SK-N-SH (cell line): ENCODE results near the gene NLRP9. TPM values are rescaled to one million over a fixed set of nuclear protein-coding genes. Genes with fewer than 3 reads are reported as not detected.

ENCODE experiments used
- CTCF ChIA-PET: fragments of 300-600, 350-600 bp; formaldehyde crosslinking; extraction: SDS; loops from one replicate; lab custom pipeline; 2021; lab: Yijun Ruan, JAX
- POLR2A ChIA-PET: fragments of 350-600 bp; sonication (Branson Sonifier 250); formaldehyde crosslinking; extraction: SDS; loops from one replicate; lab custom pipeline; 2020; ENCODE audit warnings: antibody characterized with exemption, inconsistent platforms; lab: Yijun Ruan, JAX
- DNase-seq: peaks from one replicate; pipeline ENCODE4 v3.0.0; 2012
- H2AFZ ChIP-seq: fragments of 200-600 bp; sonication (generic); 2 replicates; pipeline ENCODE4 v1.8.1; 2016; ENCODE audit warnings: antibody characterized with exemption, mild to moderate bottlenecking, low read depth
- H3F3A ChIP-seq: fragments of 200-600 bp; sonication (generic); replicated peaks from 2 replicates; pipeline ENCODE3; 2016; ENCODE audit warnings: antibody characterized with exemption, mild to moderate bottlenecking; ENCODE audit not compliant: insufficient read depth
- H3K27ac ChIP-seq, 2 experiments: fragments of 200-500 bp in 1 of 2; fragments of 200-600 bp in 1 of 2; sonication (Bioruptor generic) in 1 of 2; sonication (generic), shearing (Covaris generic) in 1 of 2; 2 replicates each; pipeline versions ENCODE4 v1.5.1 to v1.6.1; 2014 to 2016; ENCODE audit warnings: low read depth in 2 of 2, inconsistent platforms in 1 of 2, low read length in 1 of 2, mild to moderate bottlenecking in 1 of 2, mixed read lengths in 1 of 2
- H3K27me3 ChIP-seq: fragments of 200-600 bp; sonication (generic), shearing (Covaris generic); 2 replicates; pipeline ENCODE4 v1.6.1; 2016; ENCODE audit warnings: mixed run types; ENCODE audit not compliant: insufficient read depth
- H3K36me3 ChIP-seq, 2 experiments: fragments of 200-500 bp in 1 of 2; fragments of 200-600 bp in 1 of 2; sonication (Bioruptor generic) in 1 of 2; sonication (generic) in 1 of 2; replicated peaks in 1 of 2; 2 replicates each; pipeline versions ENCODE3 to v1.5.1; 2014 to 2016; ENCODE audit warnings: low read length in 1 of 2, mild to moderate bottlenecking in 1 of 2; ENCODE audit not compliant: insufficient read depth in 2 of 2, control insufficient read depth in 1 of 2
- H3K4me1 ChIP-seq, 2 experiments: fragments of 200-500 bp in 1 of 2; fragments of 200-600 bp in 1 of 2; sonication (Bioruptor generic) in 1 of 2; sonication (generic), shearing (Covaris generic) in 1 of 2; 2 replicates each; pipeline versions ENCODE4 v1.5.1 to v1.6.1; 2014 to 2016; ENCODE audit warnings: low read depth in 1 of 2, low read length in 1 of 2, mixed run types in 1 of 2; ENCODE audit not compliant: insufficient read depth in 2 of 2, control insufficient read depth in 1 of 2
- H3K4me2 ChIP-seq: fragments of 200-600 bp; sonication (generic), shearing (Covaris generic); 2 replicates; pipeline ENCODE4 v1.6.1; 2017; ENCODE audit warnings: mixed run types
- H3K4me3 ChIP-seq, 2 experiments: fragments of 200-500 bp in 1 of 2; fragments of 200-600 bp in 1 of 2; sonication (Bioruptor generic) in 1 of 2; sonication (generic), shearing (Covaris generic) in 1 of 2; 2 replicates each; pipeline versions ENCODE4 v1.5.1 to v1.8.1; 2014 to 2016; ENCODE audit warnings: low read depth in 2 of 2, inconsistent platforms in 1 of 2, low read length in 1 of 2, mild to moderate bottlenecking in 1 of 2, mixed read lengths in 1 of 2, moderate library complexity in 1 of 2
- H3K79me2 ChIP-seq: fragments of 200-600 bp; sonication (generic); 2 replicates; pipeline ENCODE4 v1.8.1; 2017; ENCODE audit warnings: mild to moderate bottlenecking; ENCODE audit not compliant: insufficient read depth
- H3K9ac ChIP-seq: fragments of 200-600 bp; sonication (generic); 2 replicates; pipeline ENCODE4 v1.6.1; 2017; ENCODE audit warnings: mixed run types
- H3K9me2 ChIP-seq: fragments of 200-600 bp; sonication (generic); 2 replicates; pipeline ENCODE4 v1.6.1; 2017; ENCODE audit warnings: mixed run types
- H3K9me3 ChIP-seq: fragments of 200-600 bp; sonication (generic); 2 replicates; pipeline ENCODE4 v1.6.1; 2017; ENCODE audit warnings: mixed run types, mild to moderate bottlenecking, moderate library complexity
- H4K20me1 ChIP-seq: fragments of 200-600 bp; sonication (generic); 2 replicates; pipeline ENCODE4 v1.6.1; 2017; ENCODE audit warnings: mild to moderate bottlenecking, mixed run types; ENCODE audit not compliant: insufficient read depth
- CHD2 ChIP-seq: fragments of 150-350 bp; IDR thresholded peaks from 2 replicates; pipeline ENCODE4 v1.6.1; 2018; ENCODE audit warnings: low read length; ENCODE audit not compliant: partially characterized antibody
- CTCF ChIP-seq: fragments of 200-600 bp; sonication (generic); IDR thresholded peaks from 2 replicates; pipeline ENCODE4 v1.6.1; 2017; ENCODE audit warnings: antibody characterized with exemption, mild to moderate bottlenecking, moderate library complexity
- ELF1 ChIP-seq: IDR thresholded peaks from 2 replicates; pipeline ENCODE4 v1.4.0; 2012
- EP300 ChIP-seq, 2 experiments: IDR thresholded peaks; 2 replicates each; pipeline versions ENCODE4 v1.4.0 to v1.6.1; 2012; ENCODE audit warnings: borderline replicate concordance in 1 of 2, low read depth in 1 of 2, low read length in 1 of 2
- EZH2phosphoT487 ChIP-seq: fragments of 200-600 bp; sonication (generic); IDR thresholded peaks from 2 replicates; pipeline ENCODE4 v1.6.1; 2017; ENCODE audit warnings: low read depth, mixed run types, mild to moderate bottlenecking, antibody characterized with exemption, moderate library complexity, borderline replicate concordance
- FOSL2 ChIP-seq: IDR thresholded peaks from 2 replicates; pipeline ENCODE4 v1.4.0; 2012; ENCODE audit warnings: low read depth, mild to moderate bottlenecking, moderate library complexity, borderline replicate concordance
- FOXM1 ChIP-seq: IDR thresholded peaks from 2 replicates; pipeline ENCODE4 v1.4.0; 2012; ENCODE audit warnings: low read depth, mild to moderate bottlenecking
- GABPA ChIP-seq: IDR thresholded peaks from 2 replicates; pipeline ENCODE4 v1.4.0; 2012; ENCODE audit warnings: low read depth, mild to moderate bottlenecking
- GATA2 ChIP-seq: sonication (generic); formaldehyde crosslinking; IDR thresholded peaks from 2 replicates; pipeline ENCODE4 v1.5.0; 2020; ENCODE audit warnings: mild to moderate bottlenecking, missing genetic modification reagents
- IRF3 ChIP-seq: fragments of 150-350 bp; IDR thresholded peaks from 2 replicates; pipeline ENCODE4 v1.6.1; 2016; ENCODE audit warnings: mild to moderate bottlenecking, low read depth, low read length
- NRF1 ChIP-seq: IDR thresholded peaks from 2 replicates; pipeline ENCODE4 v1.6.1; 2012; ENCODE audit warnings: low read depth, mild to moderate bottlenecking, low read length
- PBX3 ChIP-seq: IDR thresholded peaks from 2 replicates; pipeline ENCODE4; 2012
- POLR2AphosphoS5 ChIP-seq: IDR thresholded peaks from 2 replicates; pipeline ENCODE4 v1.6.1; 2012; ENCODE audit warnings: low read depth, low read length
- RAD21 ChIP-seq: IDR thresholded peaks from 2 replicates; pipeline ENCODE4 v1.6.1; 2012; ENCODE audit warnings: mild to moderate bottlenecking, low read length
- RCOR1 ChIP-seq: fragments of 150-350 bp; IDR thresholded peaks from 2 replicates; pipeline ENCODE4 v1.6.1; 2017; ENCODE audit warnings: antibody characterized with exemption, low read length
- RFX5 ChIP-seq: IDR thresholded peaks from 2 replicates; pipeline ENCODE4 v1.6.1; 2012; ENCODE audit warnings: mild to moderate bottlenecking, improper control_type of control experiment, low read length
- SIN3A ChIP-seq: IDR thresholded peaks from 2 replicates; pipeline ENCODE4 v1.6.1; 2012; ENCODE audit warnings: low read depth, mild to moderate bottlenecking, low read length, moderate library complexity, borderline replicate concordance
- TAF1 ChIP-seq: IDR thresholded peaks from 2 replicates; pipeline ENCODE4 v1.6.1; 2012; ENCODE audit warnings: low read depth, mild to moderate bottlenecking, low read length, moderate library complexity, borderline replicate concordance
- TCF12 ChIP-seq: IDR thresholded peaks from 2 replicates; pipeline ENCODE4 v1.4.0; 2012
- USF1 ChIP-seq: IDR thresholded peaks from 2 replicates; pipeline ENCODE4 v1.4.0; 2012; ENCODE audit warnings: low read depth, borderline replicate concordance
- USF2 ChIP-seq: fragments of 150-350 bp; IDR thresholded peaks from 2 replicates; pipeline ENCODE4 v1.6.1; 2017; ENCODE audit warnings: antibody characterized with exemption, low read length, low read depth, borderline replicate concordance
- WGBS: methylation state at CpG from one replicate; pipeline ENCODE4 v1.1.6; 2017; ENCODE audit warnings: low lambda C conversion rate; 5-methylcytosine and 5-hydroxymethylcytosine counted together
- polyA plus RNA-seq, 3 experiments: library from polyadenylated mRNA; depleted of rRNA; stranded (reverse); fragments of >200 nt; gene quantifications; 2 replicates each; pipeline ENCODE4 v1.2.3, GENCODE V29; 2012

The NLRP9 gene
- polyA plus RNA-seq, 1 of the 3 experiments (the other 2 are of a cell fraction) = not detected

- TF ChIP-seq USF2 = no peak
Observed at GRCh38 chr19:55693336-55693974, 44.7 kb downstream of the NLRP9 start (continued).

GRCh38 chr19:55692681-55693081 lies 45.5 kb downstream of the NLRP9 start:
- Histone ChIP-seq H3K27me3 (no peaks in the 10 kb centered on the region), H2AFZ (no peak overlapping the region), H3K4me2 (no peak overlapping the region), H3K27ac (no peak overlapping the region), H3K4me1 (no peaks in the 10 kb centered on the region), H3K36me3 (peaks cover 0 to 75% of the 10 kb centered on the region in 2 experiments), H3F3A (no peaks in the 10 kb centered on the region), H3K9me3 (no peaks in the 10 kb centered on the region), H3K9ac (no peak overlapping the region), H4K20me1 (peaks cover 6% of the 10 kb centered on the region), H3K9me2 (no peaks in the 10 kb centered on the region), H3K79me2 (peaks cover 5% of the 10 kb centered on the region; the same call in 1 of the 2 replicates), H3K4me3 (no peak overlapping the region)
- no peak for DNase-seq
- WGBS = 86% methylated on average over 5 of the region's 19 CpGs
- POLR2A ChIA-PET = no interaction called here
- CTCF ChIA-PET = interaction anchor here (0.6 kb wide), 1 partner anchor 8 kb away, joined by 3 read pairs; no protein-coding TSS in a partner anchor
- TF ChIP-seq RCOR1 = no peak
- no peak for TF ChIP-seq ELF1
- TF ChIP-seq EZH2phosphoT487 = no peak
- TF ChIP-seq USF1 = no peak
- no peak for TF ChIP-seq CHD2
- TF ChIP-seq RFX5 = no peak
- TF ChIP-seq CTCF = no peak
- no peak for TF ChIP-seq GATA2 (CRISPR knock-in tag)
- no peak for TF ChIP-seq FOSL2
- TF ChIP-seq NRF1 = no peak
- no peak for TF ChIP-seq EP300 (IDR thresholded peaks at IDR 0.05; ENCODE audit: borderline replicate concordance in 1 of 2, low read depth in 1 of 2, low read length in 1 of 2)
- TF ChIP-seq SIN3A = no peak
- no peak for TF ChIP-seq IRF3
- TF ChIP-seq RAD21 = no peak
- no peak for TF ChIP-seq FOXM1
- no peak for TF ChIP-seq PBX3
- no peak for TF ChIP-seq TCF12
- TF ChIP-seq TAF1 = no peak
- TF ChIP-seq GABPA = no peak
- no peak for TF ChIP-seq POLR2AphosphoS5
